SK-N-SH treated with all-trans-retinoic acid at 6 μM for 48 hours (cell line): ENCODE data around the gene ORC5.

Source experiments
- ARNTL ChIP-seq: fragments of 450-650 bp; formaldehyde crosslinking; IDR thresholded peaks from 2 replicates; pipeline ENCODE4 v1.5.0; 2020; ENCODE audit warnings: low read depth, mild to moderate bottlenecking, moderate library complexity, borderline replicate concordance
- ZFP3 ChIP-seq: fragments of 250-450 bp; sonication (Bioruptor Pico); IDR thresholded peaks from 2 replicates; pipeline ENCODE4 v1.5.0; 2020; ENCODE audit warnings: mild to moderate bottlenecking, moderate library complexity
- TF ChIP-seq, protein P1 (sequence below): fragments of 250-450 bp; sonication (Bioruptor Pico); IDR thresholded peaks from 2 replicates; pipeline ENCODE4 v1.5.1; 2020; ENCODE audit warnings: low read depth, mild to moderate bottlenecking, moderate library complexity

DNA sequence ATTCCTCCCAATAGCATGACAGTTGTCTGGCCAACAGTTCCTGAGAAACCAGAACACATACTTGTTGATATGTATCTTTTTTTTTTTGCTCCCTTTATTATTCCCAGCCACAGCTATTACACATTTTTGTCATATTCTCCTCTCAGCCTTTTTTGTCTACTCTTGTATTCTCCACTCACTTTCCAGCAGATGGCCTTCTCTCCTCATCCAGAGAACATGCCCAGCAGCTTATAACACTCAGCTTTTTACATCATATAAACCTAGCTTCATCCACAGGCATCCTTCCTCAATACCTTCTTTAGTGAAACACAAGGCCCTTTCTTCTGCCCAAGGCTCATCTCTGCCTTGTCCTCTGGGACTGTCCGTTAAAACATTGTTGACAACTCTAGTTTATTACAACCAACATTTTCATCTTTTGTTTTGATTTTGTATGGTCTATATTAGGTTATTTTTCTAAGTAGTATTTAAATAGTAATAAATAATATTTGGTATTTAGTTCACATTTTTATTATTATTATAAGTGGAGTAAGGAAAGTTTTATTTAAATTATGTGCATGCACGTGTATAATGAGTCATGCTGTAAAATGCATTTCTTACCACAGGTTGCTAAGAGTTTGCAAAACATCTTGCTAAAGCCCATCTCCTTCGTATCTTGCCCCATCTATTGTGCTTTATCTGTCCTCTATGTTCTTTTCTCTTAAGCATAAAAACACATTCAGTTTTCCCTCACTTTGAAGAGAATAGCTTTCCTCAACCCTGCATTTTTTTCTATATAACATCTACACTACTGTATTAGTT is 101.5 kb downstream of the ORC5 start:
- TF ChIP-seq ARNTL (CRISPR knock-in tag) (no peak), ZFP3 (CRISPR knock-in tag) (no peak)
- TF ChIP-seq, protein P1, sequence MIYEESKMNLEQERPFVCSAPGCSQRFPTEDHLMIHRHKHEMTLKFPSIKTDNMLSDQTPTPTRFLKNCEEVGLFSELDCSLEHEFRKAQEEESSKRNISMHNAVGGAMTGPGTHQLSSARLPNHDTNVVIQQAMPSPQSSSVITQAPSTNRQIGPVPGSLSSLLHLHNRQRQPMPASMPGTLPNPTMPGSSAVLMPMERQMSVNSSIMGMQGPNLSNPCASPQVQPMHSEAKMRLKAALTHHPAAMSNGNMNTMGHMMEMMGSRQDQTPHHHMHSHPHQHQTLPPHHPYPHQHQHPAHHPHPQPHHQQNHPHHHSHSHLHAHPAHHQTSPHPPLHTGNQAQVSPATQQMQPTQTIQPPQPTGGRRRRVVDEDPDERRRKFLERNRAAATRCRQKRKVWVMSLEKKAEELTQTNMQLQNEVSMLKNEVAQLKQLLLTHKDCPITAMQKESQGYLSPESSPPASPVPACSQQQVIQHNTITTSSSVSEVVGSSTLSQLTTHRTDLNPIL (CRISPR knock-in tag), result no peak
